ENCODE data around the gene APOL1.
"Not testable (repeated sequence)": the region's sequence is repeated elsewhere in the genome, so short reads cannot be mapped to it uniquely, and the experiment has no call there.

APOL1 gene

GRCh38 chr22:36225333-36225922, 27.5 kb upstream of the APOL1 start:
- no peak for DNase-seq

GRCh38 chr22:36226189-36226588, 26.7 kb upstream of the APOL1 start:
- no peak for DNase-seq

- no peak for DNase-seq
Measured at GRCh38 chr22:36227396-36227795, 25.5 kb upstream of the APOL1 start.

GRCh38 chr22:36227806-36228205, 25.1 kb upstream of the APOL1 start:
- DNase-seq: no peak

- DNase-seq: not testable (repeated sequence)
Measured at GRCh38 chr22:36228369-36228768, 24.6 kb upstream of the APOL1 start.

GRCh38 chr22:36228944-36229343, 24.0 kb upstream of the APOL1 start:
- DNase-seq: no peak

GRCh38 chr22:36229649-36230048, 23.3 kb upstream of the APOL1 start:
- not testable (repeated sequence) for DNase-seq

- not testable (repeated sequence) for DNase-seq
Measured at GRCh38 chr22:36231051-36231450, 21.9 kb upstream of the APOL1 start.

- no peak for DNase-seq
Measured at GRCh38 chr22:36232715-36233401, 20.1 kb upstream of the APOL1 start.

- DNase-seq: no peak
Measured at GRCh38 chr22:36233796-36234195, 19.1 kb upstream of the APOL1 start.

GRCh38 chr22:36234213-36234612, 18.7 kb upstream of the APOL1 start:
- DNase-seq: no peak

- DNase-seq: peak; percentile 52
Measured at GRCh38 chr22:36234919-36235318, 18.0 kb upstream of the APOL1 start.

- no peak for DNase-seq
Measured at GRCh38 chr22:36235585-36235984, 17.3 kb upstream of the APOL1 start.

- DNase-seq: no peak
Measured at GRCh38 chr22:36236388-36237319, 16.3 kb upstream of the APOL1 start.

- DNase-seq: peak; percentile 54
Measured at GRCh38 chr22:36237462-36238372, 15.2 kb upstream of the APOL1 start.

- DNase-seq: peak; percentile 73
Measured at GRCh38 chr22:36238373-36239149, 14.4 kb upstream of the APOL1 start.

- peak; percentile 76 for DNase-seq
Measured at GRCh38 chr22:36239150-36239400, 13.9 kb upstream of the APOL1 start.

- peak; percentile 95 for DNase-seq
Measured at GRCh38 chr22:36239401-36240171, 13.3 kb upstream of the APOL1 start, which contains the start of gene APOL2. Gene APOL2, minus strand, starts transcription at chr22:36239527. Its CDS starts 6,365 bp downstream, at chr22:36233162.

- no peak for DNase-seq
Measured at GRCh38 chr22:36243986-36244385, 8.9 kb upstream of the APOL1 start.

GRCh38 chr22:36244522-36245391, 8.2 kb upstream of the APOL1 start:
- peak; percentile 14 for DNase-seq
